Right lobe of liver (tissue), 6 donors: ENCODE data around the gene LYST. TPM values are rescaled to one million over a fixed set of nuclear protein-coding genes. Genes with fewer than 3 reads are reported as not detected.

ENCODE experiments used
- ATAC-seq, 4 donors: fragments of 200-7000 bp; cut with Tn5 transposase; one replicate each; pipeline ENCODE4 v1.9.1; 2020; ENCODE audit warnings: mild to moderate bottlenecking in 4 of 4, moderate library complexity in 4 of 4
- DNase-seq, 3 donors: peaks; one replicate each; pipeline ENCODE4 v3.0.0-alpha.2; 2020
- H3K27ac ChIP-seq, 3 donors: fragments of 200-600 bp; one replicate each; pipeline ENCODE4 v1.8.0; 2022
- H3K27me3 ChIP-seq, 2 donors: fragments of 200-600 bp; one replicate each; pipeline ENCODE4 v1.8.0; 2022
- H3K36me3 ChIP-seq, 4 donors: fragments of 200-600 bp; sonication (generic) in 1 of 4; one replicate each; pipeline versions ENCODE4 v1.5.1 to v1.8.0; 2017 to 2022; ENCODE audit warnings: control low read depth in 1 of 4
- H3K4me1 ChIP-seq, 4 donors: fragments of 200-600 bp; sonication (generic) in 1 of 4; one replicate each; pipeline versions ENCODE4 v1.5.1 to v1.8.0; 2017 to 2022; ENCODE audit warnings: control low read depth in 1 of 4
- H3K4me3 ChIP-seq, 3 donors: fragments of 200-600 bp; one replicate each; pipeline ENCODE4 v1.8.0; 2022
- H3K9me3 ChIP-seq, 4 donors: fragments of 200-600 bp; sonication (generic) in 1 of 4; one replicate each; pipeline versions ENCODE4 v1.5.1 to v1.8.0; 2017 to 2022; ENCODE audit warnings: control low read depth in 1 of 4
- POLR2A ChIP-seq: fragments of 450-650 bp; IDR thresholded peaks from one replicate; pipeline ENCODE4 v1.6.1; 2017; ENCODE audit warnings: antibody characterized with exemption, mild to moderate bottlenecking
- WGBS: methylation state at CpG from one replicate; pipeline ENCODE4 v1.1.6; 2018; ENCODE audit warnings: low coverage, low lambda C conversion rate; ENCODE audit not compliant: insufficient coverage; ENCODE audit errors: missing lambda C conversion rate; 5-methylcytosine and 5-hydroxymethylcytosine counted together
- intact Hi-C, 2 donors: fragments of 100-400 bp; cut with DNase I; formaldehyde crosslinking; loops; one replicate each; pipeline versions ENCODE4 v1.11.2 to v1.14.1; 2022
- total RNA-seq, 6 experiments: library from RNA; depleted of rRNA in 2 of 6; stranded (reverse); fragments of >200 nt in 2 of 6; fragmentation: NEBNext Ultra II Directional in 3 of 6; extraction: Animal tissue kit (Norgen Biotek cat#: 25700) in 3 of 6; gene quantifications; one replicate each; pipeline versions ENCODE4 v1.1.0 to v1.2.4, GENCODE V29; 2016 to 2023
- TF ChIP-seq, protein P1 (sequence below), 4 donors: fragments of 200-600 bp in 3 of 4; fragments of 450-650 bp in 1 of 4; IDR thresholded peaks; one replicate each; pipeline versions ENCODE4 v1.5.1 to v1.8.0; 2016 to 2022; ENCODE audit warnings: antibody characterized with exemption in 4 of 4, mild to moderate bottlenecking in 2 of 4
- donor health status: DM: no; HTN: yes; CAD: no.
- donor health status: DM: no; HTN: no; CAD: no.
- donor health status: DM: no; HTN: no; CAD: no.
- donor health status: DM: no; HTN: yes; CAD: no.
- donor health status: DM: no; HTN: yes; CAD: no.

LYST gene
- total RNA-seq, 6 experiments from 2014 or later, result 9.0 to 16.6 (median 12.5) TPM

DNA sequence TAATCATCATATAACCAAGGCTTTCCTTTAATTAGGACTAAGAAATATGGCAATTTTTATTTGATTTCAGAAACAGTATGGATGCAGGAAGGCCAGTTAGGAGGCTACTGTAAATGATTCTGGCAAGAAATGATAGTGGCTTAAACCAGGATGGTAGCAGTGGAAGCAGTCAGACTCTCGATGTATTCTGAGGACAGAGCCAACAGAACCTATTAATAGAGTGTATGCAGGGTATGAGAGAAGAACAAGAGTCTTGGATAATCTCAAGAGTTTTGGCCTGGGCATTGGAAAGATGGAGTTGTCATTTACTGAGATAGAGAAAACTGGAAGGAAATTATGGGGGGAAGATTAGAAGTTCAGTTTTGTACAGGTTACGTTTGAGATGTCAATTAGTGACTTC lies 143.8 kb downstream of the LYST start:
- 100% methylated on average over 2 of the region's 2 CpGs for WGBS
- no peak for DNase-seq
- H3K4me3 ChIP-seq, result no peak overlapping the region
- intact Hi-C loops, result no loop called here
- no peak for ATAC-seq
- no peak overlapping the region for H3K27ac ChIP-seq
- peaks cover 0 to 42% (median 18%) of the 10 kb centered on the region in 4 donors for H3K36me3 ChIP-seq
- no peaks in the 10 kb centered on the region for H3K27me3 ChIP-seq
- no peaks in the 10 kb centered on the region for H3K9me3 ChIP-seq
- H3K4me1 ChIP-seq, result no peaks in the 10 kb centered on the region
- TF ChIP-seq POLR2A, result no peak
- TF ChIP-seq, protein P1, sequence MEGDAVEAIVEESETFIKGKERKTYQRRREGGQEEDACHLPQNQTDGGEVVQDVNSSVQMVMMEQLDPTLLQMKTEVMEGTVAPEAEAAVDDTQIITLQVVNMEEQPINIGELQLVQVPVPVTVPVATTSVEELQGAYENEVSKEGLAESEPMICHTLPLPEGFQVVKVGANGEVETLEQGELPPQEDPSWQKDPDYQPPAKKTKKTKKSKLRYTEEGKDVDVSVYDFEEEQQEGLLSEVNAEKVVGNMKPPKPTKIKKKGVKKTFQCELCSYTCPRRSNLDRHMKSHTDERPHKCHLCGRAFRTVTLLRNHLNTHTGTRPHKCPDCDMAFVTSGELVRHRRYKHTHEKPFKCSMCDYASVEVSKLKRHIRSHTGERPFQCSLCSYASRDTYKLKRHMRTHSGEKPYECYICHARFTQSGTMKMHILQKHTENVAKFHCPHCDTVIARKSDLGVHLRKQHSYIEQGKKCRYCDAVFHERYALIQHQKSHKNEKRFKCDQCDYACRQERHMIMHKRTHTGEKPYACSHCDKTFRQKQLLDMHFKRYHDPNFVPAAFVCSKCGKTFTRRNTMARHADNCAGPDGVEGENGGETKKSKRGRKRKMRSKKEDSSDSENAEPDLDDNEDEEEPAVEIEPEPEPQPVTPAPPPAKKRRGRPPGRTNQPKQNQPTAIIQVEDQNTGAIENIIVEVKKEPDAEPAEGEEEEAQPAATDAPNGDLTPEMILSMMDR (IDR thresholded peaks at IDR 0.05), result no peak

DNA sequence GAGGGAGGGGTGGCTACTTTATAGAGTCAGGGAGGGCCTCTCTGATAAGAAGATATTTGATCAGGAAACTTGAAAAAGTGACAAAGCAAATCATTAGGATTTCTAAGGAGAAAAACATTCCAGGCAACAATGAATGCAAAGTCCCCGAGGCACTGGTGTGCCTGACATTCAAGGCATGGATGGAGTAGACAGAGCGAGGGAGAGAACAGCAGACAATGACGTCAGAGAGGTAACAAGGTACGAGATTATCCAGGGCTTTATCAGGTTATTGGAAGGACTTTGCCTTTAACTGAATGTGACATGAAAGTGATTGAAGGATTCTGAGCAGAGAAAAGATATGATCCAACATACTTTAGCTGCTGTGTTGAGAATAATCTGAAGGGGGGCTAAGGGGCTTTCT lies 144.7 kb downstream of the LYST start:
- TF ChIP-seq POLR2A, result no peak
- TF ChIP-seq, protein P1 (IDR thresholded peaks at IDR 0.05), result no peak
- Histone ChIP-seq H3K27ac (no peak overlapping the region), H3K36me3 (peaks cover 0 to 42% (median 17%) of the 10 kb centered on the region in 4 donors), H3K27me3 (no peaks in the 10 kb centered on the region), H3K4me3 (no peak overlapping the region), H3K9me3 (no peaks in the 10 kb centered on the region), H3K4me1 (no peaks in the 10 kb centered on the region)
- intact Hi-C loops, result no loop called here
- ATAC-seq, result no peak
- DNase-seq, result no peak
- WGBS, result 94% methylated on average over 3 of the region's 4 CpGs

DNA sequence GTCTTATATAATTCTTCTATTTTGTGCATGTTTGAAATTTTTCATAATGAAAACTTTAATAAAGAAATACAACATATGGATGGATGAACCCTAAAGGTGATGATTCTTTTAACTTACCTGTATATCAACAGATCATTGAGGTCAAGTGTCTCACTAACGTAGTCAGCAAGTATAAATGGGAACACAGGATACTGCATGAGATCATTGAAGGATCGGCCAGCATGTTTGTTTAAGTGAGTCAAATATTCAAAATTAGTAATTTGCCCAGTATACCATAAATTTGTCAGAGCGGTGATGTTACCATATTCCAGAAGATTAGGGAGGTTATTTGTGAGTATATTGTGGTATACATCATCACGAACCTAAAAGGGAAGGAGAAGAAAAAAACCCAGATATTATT lies 146.2 kb downstream of the LYST start:
- peak in 1 of 4 donors; percentile 14 for ATAC-seq
- no peak overlapping the region for H3K27ac ChIP-seq
- H3K4me3 ChIP-seq, result no peak overlapping the region
- H3K9me3 ChIP-seq, result no peaks in the 10 kb centered on the region
- no peaks in the 10 kb centered on the region for H3K4me1 ChIP-seq
- TF ChIP-seq, protein P1 (IDR thresholded peaks at IDR 0.05), result no peak
- TF ChIP-seq POLR2A, result no peak
- no peak for DNase-seq
- intact Hi-C loops, result no loop called here
- no peaks in the 10 kb centered on the region for H3K27me3 ChIP-seq
- 88% methylated on average over 4 of the region's 4 CpGs for WGBS
- peaks cover 0 to 42% (median 17%) of the 10 kb centered on the region in 4 donors for H3K36me3 ChIP-seq

DNA sequence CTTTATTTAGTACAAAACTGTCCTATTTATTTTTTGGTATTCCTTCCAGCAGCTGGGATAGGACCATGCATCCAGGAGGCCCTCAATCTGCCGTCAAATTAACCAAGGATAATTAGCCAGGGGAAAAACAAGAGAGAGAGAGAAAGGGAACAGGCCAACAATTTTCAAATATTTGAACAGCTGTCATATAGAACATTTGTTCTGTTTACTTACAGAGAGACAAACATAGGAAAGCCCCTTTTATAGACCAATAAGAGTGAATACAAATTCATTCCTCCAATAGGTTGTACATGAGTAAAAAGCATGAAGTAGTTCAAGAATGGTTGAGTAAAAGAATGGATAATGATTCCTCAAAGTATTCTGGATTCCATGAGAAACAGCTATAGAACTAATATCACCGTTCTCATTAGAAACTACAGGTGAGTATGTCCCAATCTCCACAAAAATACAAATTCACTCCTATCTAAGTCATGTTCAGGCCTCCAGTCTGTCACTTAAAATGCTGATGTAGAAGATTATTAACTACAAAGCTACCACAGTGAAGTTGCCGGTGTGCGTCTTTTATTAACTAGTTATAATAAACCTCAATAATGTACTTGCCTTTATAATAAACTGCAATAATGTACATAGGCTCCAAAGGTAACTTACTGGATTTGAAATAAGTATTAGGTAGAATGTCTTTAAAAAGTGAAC lies 152.4 kb downstream of the LYST start:
- Histone ChIP-seq H3K4me1 (no peaks in the 10 kb centered on the region), H3K9me3 (no peaks in the 10 kb centered on the region), H3K36me3 (peaks cover 0 to 11% (median 3%) of the 10 kb centered on the region in 4 donors), H3K27me3 (no peaks in the 10 kb centered on the region), H3K4me3 (no peak overlapping the region), H3K27ac (no peak overlapping the region)
- TF ChIP-seq, protein P1 (IDR thresholded peaks at IDR 0.05), result no peak
- no peak for TF ChIP-seq POLR2A
- no peak for DNase-seq
- ATAC-seq, result no peak
- WGBS, result 81% methylated on average over 4 of the region's 4 CpGs
- intact Hi-C loops, result no loop called here
